Measurements from ENCODE around the gene ADAMTSL4. TPM values are rescaled to one million over a fixed set of nuclear protein-coding genes. Genes with fewer than 3 reads are reported as not detected.

Gene ADAMTSL4
- total and polyA plus RNA-seq, 2 of the 8 experiments (the other 6 are each of a cell fraction or from before 2014, with no cell fraction given) = 4.2 to 5.4 TPM

GRCh38 chr1:150532860-150533259 is 16.3 kb upstream of the ADAMTSL4 start:
- Histone ChIP-seq H3K14ac (ENCODE audit: insufficient read length) (no peak overlapping the region), H3K9ac (replicated peaks in 1 of 4; ENCODE audit: extremely low read depth in 1 of 4, low read depth in 3 of 4, low read length in 3 of 4) (no peak overlapping the region), H4K5ac (ENCODE audit: insufficient read length, low read depth, low read length) (no peak overlapping the region), H3K18ac (ENCODE audit: extremely low read depth, low read length) (peak overlapping the region; percentile 16; the same call in 1 of the 2 replicates), H4K91ac (replicated peaks; ENCODE audit: insufficient read length, low read length) (no peak overlapping the region), H2AFZ (ENCODE audit: low read length) (0 out of 2 replicates have a peak overlapping the region, but pooled peaks have one; percentile 60), H3K4ac (replicated peaks; ENCODE audit: insufficient read length, low read depth, low read length) (no peak overlapping the region), H3K4me3 (ENCODE audit: extremely low read depth in 1 of 4, insufficient read depth in 2 of 4, low read depth in 3 of 4, low read length in 4 of 4) (no peak overlapping the region), H3K9me3 (ENCODE audit: insufficient read depth in 2 of 2, low read depth in 1 of 2, low read length in 1 of 2) (no peaks in the 10 kb centered on the region), H3K4me2 (ENCODE audit: insufficient read depth in 1 of 2, low read depth in 2 of 2, low read length in 2 of 2) (no peak overlapping the region), H3K56ac (replicated peaks; ENCODE audit: insufficient read length, low read depth, low read length) (no peak overlapping the region), H2BK120ac (replicated peaks; ENCODE audit: low read depth, low read length) (no peak overlapping the region), H2BK20ac (ENCODE audit: low read length) (0 out of 2 replicates have a peak overlapping the region, but pooled peaks have one; percentile 37), H2BK12ac (ENCODE audit: low read depth, low read length) (0 out of 2 replicates have a peak overlapping the region, but pooled peaks have one; percentile 0), H3K4me1 (replicated peaks in 1 of 4; ENCODE audit: control insufficient read depth in 3 of 4, insufficient read depth in 4 of 4, low read length in 3 of 4) (peaks cover 0 to 2% (median 0%) of the 10 kb centered on the region in 4 experiments; a peak in 5 of 7 replicates), H2BK15ac (ENCODE audit: low read length) (peak overlapping the region; percentile 97; the same call in 1 of the 2 replicates), H4K20me1 (replicated peaks in 1 of 2; ENCODE audit: control insufficient read depth in 1 of 2, insufficient read depth in 2 of 2, low read length in 2 of 2) (no peaks in the 10 kb centered on the region), H3K23me2 (ENCODE audit: low read depth, low read length) (no peaks in the 10 kb centered on the region), H3K27ac (ENCODE audit: low read depth, low read length) (no peak overlapping the region), H2AK5ac (ENCODE audit: low read depth, low read length) (no peak overlapping the region), H2BK5ac (ENCODE audit: low read depth, low read length) (no peak overlapping the region), H3K23ac (ENCODE audit: insufficient read length) (no peak overlapping the region), H3K27me3 (replicated peaks in 1 of 4; ENCODE audit: control insufficient read depth in 3 of 4, extremely low read depth in 1 of 4, insufficient read depth in 3 of 4, low read length in 3 of 4) (no peaks in the 10 kb centered on the region), H3K79me1 (ENCODE audit: low read depth, low read length) (no peaks in the 10 kb centered on the region), H3K79me2 (ENCODE audit: control insufficient read depth in 1 of 2, insufficient read depth in 2 of 2, low read length in 2 of 2) (no peaks in the 10 kb centered on the region), H3K36me3 (ENCODE audit: control insufficient read depth in 2 of 4, insufficient read depth in 4 of 4, low read length in 3 of 4) (no peaks in the 10 kb centered on the region), H4K8ac (ENCODE audit: extremely low read depth, insufficient read depth, low read length) (no peak overlapping the region; the same call in 1 of the 2 replicates)
- 64% methylated on average over 5 of the region's 5 CpGs; no CpG with 5 or more reads in 1 of the 2 experiments for WGBS, 2 experiments (ENCODE audit: extremely low coverage in 1 of 2, insufficient coverage in 1 of 2, insufficient read length in 1 of 2, insufficient replicate concordance in 2 of 2, low coverage in 1 of 2, low lambda C conversion rate in 2 of 2, missing lambda C conversion rate in 1 of 2)
- ChIA-PET POLR2A (ENCODE audit: partially characterized antibody) (interaction anchor here (0.6 to 6.7 kb wide), 12 partner anchors 11 to 264 kb away, joined by 3 to 39 read pairs (median 4); partner anchors contain the start of genes ADAMTSL4, FALEC, MCL1 and TARS2), CTCF (ENCODE audit: partially characterized antibody) (interaction anchor here (0.5 to 14.2 kb wide), 39 partner anchors 10 to 1159 kb away, joined by 3 to 253 read pairs (median 4); partner anchors contain the start of genes ADAMTSL4, ECM1, FALEC and TARS2)
- FAIRE-seq (no peak), DNase-seq (ENCODE audit: low read depth in 1 of 2, low spot score in 2 of 2) (no peak)
- TF ChIP-seq SIN3A (conservative IDR thresholded peaks at IDR 0.05 in 1 of 2, IDR thresholded peaks at IDR 0.05 in 1 of 2; ENCODE audit: low read depth in 1 of 2, low read length in 2 of 2) = no peak
- TF ChIP-seq GABPA (IDR thresholded peaks at IDR 0.05; ENCODE audit: borderline replicate concordance, insufficient read depth, low read length) = no peak
- no peak for TF ChIP-seq CREB1 (IDR thresholded peaks at IDR 0.05)
